Panc1 (cell line): ENCODE measurements around the gene FNIP1. TPM values are rescaled to one million over a fixed set of nuclear protein-coding genes. Genes with fewer than 3 reads are reported as not detected.

Experiments
- ATAC-seq: fragments of 200-7000 bp; cut with Tn5 transposase; 2 replicates; pipeline ENCODE4 v1.9.1; 2020; ENCODE audit warnings: mild to moderate bottlenecking, moderate library complexity
- BruUV-seq: library from RNA; stranded (reverse); fragments of 400-500 nt; replicated peaks from 2 replicates; lab custom pipeline; 2021; lab: Mats Ljungman, UMichigan
- CTCF ChIA-PET: fragments of 300-600 bp; sonication (Branson Sonifier 250); formaldehyde crosslinking; loops from one replicate; lab custom pipeline; 2022; ENCODE audit warnings: antibody characterized with exemption; lab: Charles Lee
- POLR2A ChIA-PET: fragments of 300-600 bp; sonication (Branson Sonifier 250); formaldehyde crosslinking; loops from one replicate; lab custom pipeline; 2022; ENCODE audit warnings: antibody characterized with exemption; lab: Charles Lee
- DNase-seq: peaks from one replicate; pipeline ENCODE4 v3.0.0-alpha.2; 2010; ENCODE audit warnings: low read depth, low spot score
- H3K27ac ChIP-seq: 2 replicates; pipeline ENCODE4 v1.5.1; 2011; ENCODE audit warnings: mild to moderate bottlenecking, low read length, inconsistent platforms
- H3K27me3 ChIP-seq: fragments of 200-500 bp; sonication (Bioruptor generic); 2 replicates; pipeline ENCODE4 v1.6.0; 2014; ENCODE audit warnings: low read length, inconsistent platforms; ENCODE audit not compliant: control insufficient read depth, insufficient read depth
- H3K36me3 ChIP-seq: fragments of 200-500 bp; sonication (Bioruptor generic); 2 replicates; pipeline ENCODE4 v1.5.1; 2014; ENCODE audit warnings: inconsistent platforms, mild to moderate bottlenecking, low read length, moderate library complexity; ENCODE audit not compliant: control insufficient read depth, insufficient read depth
- H3K4me1 ChIP-seq: 2 replicates; pipeline ENCODE4 v1.5.1; 2011; ENCODE audit warnings: inconsistent platforms, mild to moderate bottlenecking, low read length, moderate library complexity; ENCODE audit not compliant: control insufficient read depth, insufficient read depth
- H3K4me3 ChIP-seq, 2 experiments: 2 replicates each; pipeline ENCODE4 v1.5.1; 2011 to 2012; ENCODE audit warnings: low read depth in 2 of 2, low read length in 2 of 2, mild to moderate bottlenecking in 2 of 2, inconsistent platforms in 1 of 2, moderate library complexity in 1 of 2
- H3K9me3 ChIP-seq: fragments of 200-500 bp; sonication (Bioruptor generic); 2 replicates; pipeline ENCODE4 v1.5.1; 2014; ENCODE audit warnings: low read depth, mild to moderate bottlenecking, inconsistent platforms, low read length, moderate library complexity; ENCODE audit not compliant: control insufficient read depth, insufficient read depth
- POLR2AphosphoS5 ChIP-seq: IDR thresholded peaks from 2 replicates; pipeline ENCODE4 v1.6.1; 2012; ENCODE audit warnings: mild to moderate bottlenecking, low read depth, low read length, moderate library complexity
- SIN3A ChIP-seq: IDR thresholded peaks from 2 replicates; pipeline ENCODE4 v1.6.1; 2012; ENCODE audit warnings: low read depth, mild to moderate bottlenecking, low read length, moderate library complexity, borderline replicate concordance; ENCODE audit not compliant: insufficient read depth
- TCF7L2 ChIP-seq: IDR thresholded peaks from 2 replicates; pipeline ENCODE4 v1.6.1; 2011; ENCODE audit warnings: mild to moderate bottlenecking, low read depth, low read length, inconsistent platforms
- in situ Hi-C: cut with HindIII; loops from 2 replicates; pipeline ENCODE4 v1.10.0; 2016; ENCODE audit warnings: low sequenced_read_pairs, low pct_unique_long_range_greater_than_20kb
- intact Hi-C: fragments of 100-400 bp; cut with micrococcal nuclease; formaldehyde crosslinking; loops from one replicate; pipeline ENCODE4 v1.10.0; 2022; ENCODE audit not compliant: unreplicated experiment
- total RNA-seq: library from RNA; stranded (reverse); gene quantifications from one replicate; pipeline ENCODE4 v1.2.1, GENCODE V29; 2021; ENCODE audit not compliant: unreplicated experiment
- TF ChIP-seq, protein P1 (sequence below), 2 experiments: IDR thresholded peaks; 2 replicates each; pipeline ENCODE4 v1.6.1; 2011 to 2012; ENCODE audit warnings: low read depth in 2 of 2, control low read depth in 1 of 2, low read length in 1 of 2, mild to moderate bottlenecking in 1 of 2, moderate library complexity in 1 of 2; ENCODE audit not compliant: insufficient read depth in 1 of 2
- TF ChIP-seq, protein P2 (sequence below): fragments of 450-650 bp; IDR thresholded peaks from 2 replicates; pipeline ENCODE4 v1.5.1; 2017; ENCODE audit warnings: mild to moderate bottlenecking

FNIP1 gene
- total RNA-seq, 1 experiment from 2014 or later, result 48.3 TPM

DNA sequence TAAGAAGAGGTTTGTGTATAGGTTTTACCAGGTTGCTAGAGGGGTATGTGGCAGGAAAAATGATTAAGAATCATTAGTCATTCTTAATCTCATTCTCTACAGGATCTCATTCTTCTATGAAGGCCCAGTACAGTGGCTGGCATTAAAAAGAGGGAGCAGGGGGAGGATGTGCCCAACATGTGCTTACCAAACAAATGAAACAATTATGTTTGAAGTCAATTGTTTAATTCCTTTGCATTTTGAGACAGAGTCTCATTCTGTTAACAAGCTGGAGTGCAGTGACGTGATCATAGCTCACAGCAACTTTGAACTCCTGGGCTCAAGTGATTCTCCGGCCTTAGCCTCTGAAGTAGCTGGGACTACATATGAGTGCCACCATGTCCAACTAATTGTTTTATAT is 23.0 kb downstream of the FNIP1 start:
- Histone ChIP-seq H3K27me3 (no peaks in the 10 kb centered on the region), H3K4me1 (peaks cover 17% of the 10 kb centered on the region; the same call in 1 of the 2 replicates), H3K27ac (no peak overlapping the region), H3K36me3 (no peaks in the 10 kb centered on the region), H3K4me3 (no peak overlapping the region), H3K9me3 (no peaks in the 10 kb centered on the region)
- intact Hi-C loops (no loop called here), in situ Hi-C loops (no loop called here)
- ChIA-PET CTCF (no interaction called here), POLR2A (no interaction called here)
- TF ChIP-seq, protein P1, sequence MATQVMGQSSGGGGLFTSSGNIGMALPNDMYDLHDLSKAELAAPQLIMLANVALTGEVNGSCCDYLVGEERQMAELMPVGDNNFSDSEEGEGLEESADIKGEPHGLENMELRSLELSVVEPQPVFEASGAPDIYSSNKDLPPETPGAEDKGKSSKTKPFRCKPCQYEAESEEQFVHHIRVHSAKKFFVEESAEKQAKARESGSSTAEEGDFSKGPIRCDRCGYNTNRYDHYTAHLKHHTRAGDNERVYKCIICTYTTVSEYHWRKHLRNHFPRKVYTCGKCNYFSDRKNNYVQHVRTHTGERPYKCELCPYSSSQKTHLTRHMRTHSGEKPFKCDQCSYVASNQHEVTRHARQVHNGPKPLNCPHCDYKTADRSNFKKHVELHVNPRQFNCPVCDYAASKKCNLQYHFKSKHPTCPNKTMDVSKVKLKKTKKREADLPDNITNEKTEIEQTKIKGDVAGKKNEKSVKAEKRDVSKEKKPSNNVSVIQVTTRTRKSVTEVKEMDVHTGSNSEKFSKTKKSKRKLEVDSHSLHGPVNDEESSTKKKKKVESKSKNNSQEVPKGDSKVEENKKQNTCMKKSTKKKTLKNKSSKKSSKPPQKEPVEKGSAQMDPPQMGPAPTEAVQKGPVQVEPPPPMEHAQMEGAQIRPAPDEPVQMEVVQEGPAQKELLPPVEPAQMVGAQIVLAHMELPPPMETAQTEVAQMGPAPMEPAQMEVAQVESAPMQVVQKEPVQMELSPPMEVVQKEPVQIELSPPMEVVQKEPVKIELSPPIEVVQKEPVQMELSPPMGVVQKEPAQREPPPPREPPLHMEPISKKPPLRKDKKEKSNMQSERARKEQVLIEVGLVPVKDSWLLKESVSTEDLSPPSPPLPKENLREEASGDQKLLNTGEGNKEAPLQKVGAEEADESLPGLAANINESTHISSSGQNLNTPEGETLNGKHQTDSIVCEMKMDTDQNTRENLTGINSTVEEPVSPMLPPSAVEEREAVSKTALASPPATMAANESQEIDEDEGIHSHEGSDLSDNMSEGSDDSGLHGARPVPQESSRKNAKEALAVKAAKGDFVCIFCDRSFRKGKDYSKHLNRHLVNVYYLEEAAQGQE (IDR thresholded peaks at IDR 0.05; ENCODE audit: insufficient read depth in 1 of 2, low read depth in 2 of 2, low read length in 1 of 2), result no peak
- TF ChIP-seq, protein P2, sequence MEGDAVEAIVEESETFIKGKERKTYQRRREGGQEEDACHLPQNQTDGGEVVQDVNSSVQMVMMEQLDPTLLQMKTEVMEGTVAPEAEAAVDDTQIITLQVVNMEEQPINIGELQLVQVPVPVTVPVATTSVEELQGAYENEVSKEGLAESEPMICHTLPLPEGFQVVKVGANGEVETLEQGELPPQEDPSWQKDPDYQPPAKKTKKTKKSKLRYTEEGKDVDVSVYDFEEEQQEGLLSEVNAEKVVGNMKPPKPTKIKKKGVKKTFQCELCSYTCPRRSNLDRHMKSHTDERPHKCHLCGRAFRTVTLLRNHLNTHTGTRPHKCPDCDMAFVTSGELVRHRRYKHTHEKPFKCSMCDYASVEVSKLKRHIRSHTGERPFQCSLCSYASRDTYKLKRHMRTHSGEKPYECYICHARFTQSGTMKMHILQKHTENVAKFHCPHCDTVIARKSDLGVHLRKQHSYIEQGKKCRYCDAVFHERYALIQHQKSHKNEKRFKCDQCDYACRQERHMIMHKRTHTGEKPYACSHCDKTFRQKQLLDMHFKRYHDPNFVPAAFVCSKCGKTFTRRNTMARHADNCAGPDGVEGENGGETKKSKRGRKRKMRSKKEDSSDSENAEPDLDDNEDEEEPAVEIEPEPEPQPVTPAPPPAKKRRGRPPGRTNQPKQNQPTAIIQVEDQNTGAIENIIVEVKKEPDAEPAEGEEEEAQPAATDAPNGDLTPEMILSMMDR, result no peak
- no peak for TF ChIP-seq POLR2AphosphoS5
- TF ChIP-seq SIN3A, result no peak
- no peak for TF ChIP-seq TCF7L2
- no peak for DNase-seq
- no peak for ATAC-seq
- no TSS peak for BruUV-seq

DNA sequence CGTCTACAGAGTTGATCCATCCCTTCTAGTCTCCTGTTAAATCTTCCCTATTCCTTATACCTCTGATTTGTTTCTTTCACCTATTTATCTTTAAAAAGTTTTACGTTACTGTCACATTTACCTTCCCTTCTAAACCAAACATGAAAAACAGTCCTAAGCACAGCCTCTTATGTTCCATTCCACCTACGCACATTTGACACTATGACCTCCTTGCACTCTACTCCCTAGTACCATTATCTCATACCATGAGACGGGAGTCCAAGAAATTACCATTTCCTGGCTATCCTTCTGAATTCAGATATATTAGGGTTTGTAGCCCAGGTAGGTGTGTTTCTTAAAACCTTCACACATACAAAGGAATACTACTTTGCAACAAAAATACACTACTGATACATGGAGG is 25.1 kb downstream of the FNIP1 start:
- no TSS peak for BruUV-seq

More for the DNA sequence above, 25.1 kb downstream of the FNIP1 start:
- no peaks in the 10 kb centered on the region for H3K36me3 ChIP-seq
- no peak overlapping the region for H3K27ac ChIP-seq
- ChIA-PET CTCF (no interaction called here), POLR2A (no interaction called here)
- TF ChIP-seq SIN3A, result no peak
- TF ChIP-seq, protein P1 (IDR thresholded peaks at IDR 0.05; ENCODE audit: insufficient read depth in 1 of 2, low read depth in 2 of 2, low read length in 1 of 2), result no peak
- TF ChIP-seq POLR2AphosphoS5, result no peak
- TF ChIP-seq TCF7L2, result no peak
- TF ChIP-seq, protein P2, result no peak
- intact Hi-C loops (no loop called here), in situ Hi-C loops (no loop called here)
- H3K4me1 ChIP-seq, result peaks cover 17% of the 10 kb centered on the region; the same call in 1 of the 2 replicates
- no peak for ATAC-seq
- H3K4me3 ChIP-seq, result no peak overlapping the region
- no peak for DNase-seq
- H3K9me3 ChIP-seq, result peaks cover 5% of the 10 kb centered on the region; the same call in 1 of the 2 replicates
- H3K27me3 ChIP-seq, result no peaks in the 10 kb centered on the region
